ENCODE measurements around the gene TMEM59L.

TMEM59L gene

DNA sequence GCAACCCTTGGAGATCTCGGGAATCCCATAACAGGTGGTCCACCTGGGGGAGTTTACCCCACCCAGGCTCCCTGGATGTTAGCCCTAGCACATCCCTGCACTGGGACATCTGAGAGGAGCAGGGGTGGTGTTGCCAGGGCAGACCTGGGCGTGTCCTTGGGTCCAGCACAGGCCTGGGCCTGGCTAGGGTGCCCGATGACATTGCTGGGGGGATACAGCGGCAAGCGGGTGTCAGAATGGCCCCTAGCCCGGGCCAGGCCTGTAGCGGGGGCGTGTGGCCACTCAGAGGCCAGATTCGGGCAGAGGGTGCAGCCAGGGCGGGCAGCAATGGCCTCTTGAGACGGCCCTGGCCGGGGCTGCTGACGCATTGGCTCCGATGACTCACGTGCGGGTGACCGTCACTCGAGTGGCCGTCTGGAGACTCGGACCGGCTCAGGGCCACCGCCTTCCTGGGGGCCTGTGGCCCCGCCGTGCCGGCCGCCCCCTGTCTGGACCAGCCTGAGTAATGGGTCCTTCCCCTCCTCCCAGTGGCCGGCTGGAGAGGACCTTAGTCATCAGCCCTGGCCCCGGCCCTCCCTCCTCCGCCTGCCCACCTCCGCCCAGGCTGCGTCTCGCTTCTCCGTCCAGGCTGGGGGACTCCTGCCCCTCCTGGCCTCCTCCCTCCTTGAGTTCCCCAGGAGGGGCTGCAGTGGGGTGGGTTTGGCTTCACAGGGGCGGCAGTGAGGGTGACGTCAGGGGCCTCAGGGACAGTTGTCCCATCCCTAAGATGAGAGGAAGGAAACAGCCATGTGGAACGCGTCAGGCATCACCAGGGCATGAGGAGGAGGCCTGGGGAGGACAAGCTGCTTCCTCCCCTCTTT lies 47.6 kb downstream of the TMEM59L start:
- TF ChIP-seq CTCF (IDR thresholded peaks at IDR 0.05; ENCODE audit: low read depth, low read length, missing control alignments): no peak

DNA sequence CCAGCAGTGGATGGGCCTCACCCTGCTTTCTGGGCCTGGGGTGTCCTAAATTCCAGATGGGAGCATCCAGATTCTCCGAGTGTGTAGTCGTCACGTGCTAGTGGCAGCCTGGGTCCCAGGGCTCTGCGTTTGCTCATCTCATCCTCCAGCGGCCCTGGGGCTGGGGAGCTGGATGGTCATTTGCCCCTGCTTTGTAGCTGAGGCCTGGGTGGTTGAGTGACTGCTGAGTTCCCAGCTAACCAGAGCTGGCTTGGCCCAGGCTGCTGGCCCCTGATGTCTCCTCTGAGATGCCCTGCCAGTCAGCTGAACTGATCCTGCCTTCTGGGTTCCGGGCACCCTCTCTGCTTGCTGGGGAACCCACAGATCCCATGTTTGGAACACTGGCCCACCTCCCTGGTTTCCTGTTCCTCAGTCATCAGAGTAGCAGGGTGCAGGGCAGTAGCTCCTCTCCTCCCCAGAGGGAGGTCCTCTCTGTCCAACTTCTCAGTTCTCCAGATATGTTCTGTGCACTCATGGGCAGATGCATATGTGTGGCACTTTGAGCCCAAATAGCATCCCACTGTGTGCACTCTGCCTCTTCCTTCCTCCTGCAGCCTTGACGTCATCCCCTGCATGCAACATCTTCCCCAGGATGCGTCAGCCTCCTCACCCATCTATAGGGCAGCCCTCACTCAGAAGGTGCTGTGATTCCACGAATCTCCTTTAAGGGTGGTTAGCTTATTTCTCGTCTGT lies 48.4 kb downstream of the TMEM59L start:
- H3K4me3 ChIP-seq (replicated peaks; ENCODE audit: low read depth, low read length): no peak overlapping the region
- no peak for DNase-seq (ENCODE audit: extremely low read depth, low read depth)

More for the DNA sequence above, 47.6 kb downstream of the TMEM59L start:
- no peak for DNase-seq (ENCODE audit: extremely low read depth, low read depth)
- H3K4me3 ChIP-seq (replicated peaks; ENCODE audit: low read depth, low read length): no peak overlapping the region

GRCh38 chr19:18662972-18663732 lies 50.5 kb downstream of the TMEM59L start:
- no peak for TF ChIP-seq CTCF (IDR thresholded peaks at IDR 0.05; ENCODE audit: low read depth, low read length, missing control alignments)
- DNase-seq (ENCODE audit: extremely low read depth, low read depth): no peak
- H3K4me3 ChIP-seq (replicated peaks; ENCODE audit: low read depth, low read length): no peak overlapping the region

More for the DNA sequence above, 48.4 kb downstream of the TMEM59L start:
- TF ChIP-seq CTCF (IDR thresholded peaks at IDR 0.05; ENCODE audit: low read depth, low read length, missing control alignments): no peak

- H3K4me3 ChIP-seq (replicated peaks; ENCODE audit: low read depth, low read length): no peak overlapping the region
- DNase-seq (ENCODE audit: extremely low read depth, low read depth): no peak
- no peak for TF ChIP-seq CTCF (IDR thresholded peaks at IDR 0.05; ENCODE audit: low read depth, low read length, missing control alignments)
Measured at GRCh38 chr19:18663940-18664530, 51.4 kb downstream of the TMEM59L start.

DNA sequence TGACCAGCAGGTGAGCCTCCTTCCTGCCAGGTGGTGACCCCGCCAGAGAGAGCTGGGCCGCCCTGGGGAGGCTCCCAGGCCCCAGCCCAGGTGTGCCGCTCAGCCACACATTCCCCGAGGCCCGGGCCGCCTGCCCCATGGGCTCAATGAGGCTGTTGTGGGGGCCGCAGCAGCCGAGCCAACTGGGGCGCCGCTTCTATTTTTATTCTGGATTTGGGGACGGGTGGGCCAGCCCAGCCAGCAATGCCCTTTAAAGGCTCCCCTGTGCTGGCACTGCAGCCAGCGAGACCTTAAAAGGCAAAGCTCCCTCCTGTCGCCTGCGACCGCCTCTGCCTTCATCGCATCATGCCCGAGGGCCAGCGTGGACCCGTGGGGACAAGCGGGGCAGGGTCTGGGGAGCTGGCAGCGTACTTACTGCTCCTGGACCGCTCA lies 53.1 kb downstream of the TMEM59L start:
- no peak overlapping the region for H3K4me3 ChIP-seq (replicated peaks; ENCODE audit: low read depth, low read length)
- DNase-seq (ENCODE audit: extremely low read depth, low read depth): no peak
- no peak for TF ChIP-seq CTCF (IDR thresholded peaks at IDR 0.05; ENCODE audit: low read depth, low read length, missing control alignments)

DNA sequence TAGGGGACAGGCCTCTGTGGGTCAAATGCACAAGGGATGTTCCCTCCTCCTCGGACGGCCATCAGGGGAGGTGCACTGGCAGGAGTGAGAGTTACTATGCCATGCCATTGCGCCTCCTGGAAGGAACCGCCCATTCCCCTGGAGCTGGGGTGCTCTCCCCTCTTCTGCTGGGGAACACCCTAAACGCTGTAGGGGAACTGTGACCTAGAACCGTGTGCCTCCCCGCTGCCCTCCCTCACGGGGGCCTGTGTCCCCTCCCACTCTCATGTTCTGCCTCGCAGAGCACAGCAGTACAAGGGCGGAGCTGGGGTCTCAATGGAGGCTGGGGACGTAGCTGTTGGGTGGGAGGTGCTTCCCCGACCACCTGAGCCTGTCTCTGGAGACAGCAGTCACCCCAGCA lies 53.6 kb downstream of the TMEM59L start:
- TF ChIP-seq CTCF (IDR thresholded peaks at IDR 0.05; ENCODE audit: low read depth, low read length, missing control alignments): no peak
- no peak for DNase-seq (ENCODE audit: extremely low read depth, low read depth)
- H3K4me3 ChIP-seq (replicated peaks; ENCODE audit: low read depth, low read length): no peak overlapping the region
